IMR-90 (cell line): ENCODE data around the gene NKX6-2. TPM values are rescaled to one million over a fixed set of nuclear protein-coding genes. Genes with fewer than 3 reads are reported as not detected.
"Not testable (repeated sequence)": the region's sequence is repeated elsewhere in the genome, so short reads cannot be mapped to it uniquely, and the experiment has no call there.

Experiments used
- ATAC-seq: fragments of 200-7000 bp; cut with Tn5 transposase; 2 replicates; pipeline ENCODE4 v1.9.1; 2020; ENCODE audit warnings: low read depth, mild to moderate bottlenecking, moderate library complexity
- BruUV-seq: library from RNA; stranded (reverse); fragments of 400-500 nt; replicated peaks from 2 replicates; lab custom pipeline; 2021; lab: Mats Ljungman, UMichigan
- CTCF ChIA-PET: fragments of 300-600 bp; formaldehyde crosslinking; extraction: SDS; loops from one replicate; lab custom pipeline; 2021; ENCODE audit warnings: antibody characterized with exemption; lab: Yijun Ruan, JAX
- POLR2A ChIA-PET: fragments of 300-600 bp; sonication (Branson Sonifier 250); formaldehyde crosslinking; loops from one replicate; lab custom pipeline; 2022; ENCODE audit warnings: antibody characterized with exemption; ENCODE audit not compliant: unreplicated experiment; lab: Charles Lee
- DNase-seq: peaks from one replicate; pipeline ENCODE4 v3.0.0; 2013
- H2AFZ ChIP-seq: replicated peaks from 2 replicates; pipeline ENCODE3; 2013; ENCODE audit warnings: low read length, mild to moderate bottlenecking; ENCODE audit not compliant: poor library complexity
- H2AK5ac ChIP-seq: 2 replicates; pipeline ENCODE4 v1.6.1; 2013; ENCODE audit warnings: low read depth, low read length, inconsistent platforms
- H2AK9ac ChIP-seq: replicated peaks from 2 replicates; pipeline ENCODE3; 2013; ENCODE audit warnings: mild to moderate bottlenecking, low read depth, low read length, moderate library complexity; ENCODE audit not compliant: poor library complexity
- H2BK120ac ChIP-seq: 2 replicates; pipeline ENCODE4 v1.6.1; 2013; ENCODE audit warnings: low read depth, low read length, inconsistent platforms
- H2BK15ac ChIP-seq: 3 replicates; pipeline ENCODE4 v1.6.1; 2013; ENCODE audit warnings: low read depth, low read length, inconsistent platforms
- H2BK20ac ChIP-seq: 2 replicates; pipeline ENCODE4 v1.6.1; 2013; ENCODE audit warnings: low read depth, mild to moderate bottlenecking, inconsistent platforms, low read length, moderate library complexity
- H2BK5ac ChIP-seq: 2 replicates; pipeline ENCODE4 v1.6.1; 2013; ENCODE audit warnings: mild to moderate bottlenecking, low read depth, low read length, inconsistent platforms; ENCODE audit not compliant: poor library complexity, severe bottlenecking
- H3K14ac ChIP-seq: replicated peaks from 2 replicates; pipeline ENCODE4 v1.6.1; 2013; ENCODE audit warnings: low read depth, low read length, inconsistent platforms
- H3K18ac ChIP-seq: 2 replicates; pipeline ENCODE4 v1.6.1; 2013; ENCODE audit warnings: low read depth, low read length, control low read depth
- H3K23ac ChIP-seq: 2 replicates; pipeline ENCODE4 v1.6.1; 2013; ENCODE audit warnings: low read depth, low read length, inconsistent platforms
- H3K27ac ChIP-seq: 2 replicates; pipeline ENCODE4 v1.5.1; 2013; ENCODE audit warnings: mild to moderate bottlenecking, control low read depth, low read length; ENCODE audit not compliant: insufficient read depth
- H3K27me3 ChIP-seq: 2 replicates; pipeline ENCODE4 v1.6.1; 2013; ENCODE audit warnings: low read length; ENCODE audit not compliant: control insufficient read depth, insufficient read depth
- H3K36me3 ChIP-seq: 2 replicates; pipeline ENCODE4 v1.6.1; 2013; ENCODE audit warnings: low read length, mixed read lengths; ENCODE audit not compliant: control insufficient read depth, insufficient read depth
- H3K4ac ChIP-seq: 2 replicates; pipeline ENCODE4 v1.6.1; 2013; ENCODE audit warnings: low read depth, low read length, inconsistent platforms
- H3K4me1 ChIP-seq: 2 replicates; pipeline ENCODE4 v1.6.1; 2013; ENCODE audit warnings: low read length, mixed read lengths; ENCODE audit not compliant: control insufficient read depth, insufficient read depth
- H3K4me2 ChIP-seq: 2 replicates; pipeline ENCODE4 v1.6.1; 2013; ENCODE audit warnings: low read depth, mild to moderate bottlenecking, control low read depth, low read length, moderate library complexity
- H3K4me3 ChIP-seq: 2 replicates; pipeline ENCODE4 v1.5.1; 2013; ENCODE audit warnings: low read depth, mild to moderate bottlenecking, control low read depth, low read length, moderate library complexity; ENCODE audit not compliant: insufficient read depth
- H3K56ac ChIP-seq: 2 replicates; pipeline ENCODE4 v1.6.1; 2013; ENCODE audit warnings: low read length, inconsistent platforms; ENCODE audit not compliant: insufficient read depth; ENCODE audit errors: extremely low read depth
- H3K79me1 ChIP-seq, 2 experiments: 2 replicates each; pipeline ENCODE4 v1.6.1; 2013; ENCODE audit warnings: low read length in 2 of 2, inconsistent platforms in 1 of 2, low read depth in 1 of 2
- H3K9ac ChIP-seq: 2 replicates; pipeline ENCODE4 v1.6.1; 2013; ENCODE audit warnings: low read depth, low read length, control low read depth
- H3K9me1 ChIP-seq: 2 replicates; pipeline ENCODE4 v1.6.1; 2013; ENCODE audit warnings: low read length, inconsistent platforms; ENCODE audit not compliant: insufficient read depth
- H3K9me3 ChIP-seq: 2 replicates; pipeline ENCODE4 v1.6.1; 2013; ENCODE audit warnings: low read length; ENCODE audit not compliant: control insufficient read depth, insufficient read depth
- H4K20me1 ChIP-seq: 2 replicates; pipeline ENCODE4 v1.6.1; 2013; ENCODE audit warnings: low read length, inconsistent platforms; ENCODE audit not compliant: insufficient read depth
- H4K5ac ChIP-seq: 2 replicates; pipeline ENCODE4 v1.6.1; 2013; ENCODE audit warnings: mild to moderate bottlenecking, low read depth, low read length, control low read depth
- H4K8ac ChIP-seq, 2 experiments: 2 replicates each; pipeline ENCODE4 v1.6.1; 2013; ENCODE audit warnings: low read depth in 2 of 2, low read length in 2 of 2, control low read depth in 1 of 2, inconsistent platforms in 1 of 2
- H4K91ac ChIP-seq: 2 replicates; pipeline ENCODE4 v1.6.1; 2013; ENCODE audit warnings: low read depth, low read length, inconsistent platforms; ENCODE audit not compliant: insufficient read depth
- BHLHE40 ChIP-seq: fragments of 150-350 bp; IDR thresholded peaks from 2 replicates; pipeline ENCODE4 v1.6.1; 2016; ENCODE audit warnings: mild to moderate bottlenecking, low read depth, low read length
- FOS ChIP-seq: fragments of 150-350 bp; IDR thresholded peaks from 2 replicates; pipeline ENCODE4 v1.6.1; 2016; ENCODE audit warnings: low read depth, low read length
- MAZ ChIP-seq: IDR thresholded peaks from 2 replicates; pipeline ENCODE4 v1.6.1; 2012; ENCODE audit warnings: low read depth, mild to moderate bottlenecking, low read length, improper control_type of control experiment, moderate library complexity, borderline replicate concordance
- RCOR1 ChIP-seq: IDR thresholded peaks from 2 replicates; pipeline ENCODE4 v1.6.1; 2012; ENCODE audit warnings: mild to moderate bottlenecking, low read length, improper control_type of control experiment; ENCODE audit not compliant: insufficient replicate concordance
- WGBS, 2 experiments: methylation state at CpG; one replicate each; pipeline versions ENCODE4 v1.1.5 to v1.1.7; 2013; ENCODE audit warnings: missing lambda C conversion rate in 2 of 2; ENCODE audit not compliant: insufficient read length in 1 of 2; ENCODE audit errors: extremely low coverage in 2 of 2; 5-methylcytosine and 5-hydroxymethylcytosine counted together
- dilution Hi-C: fragments of 300-500 bp; cut with HindIII; formaldehyde crosslinking; loops from one replicate; pipeline ENCODE4 v1.14.3; 2018; ENCODE audit warnings: low sequenced_read_pairs; ENCODE audit not compliant: unreplicated experiment
- in situ Hi-C: fragments of 300-500 bp; cut with MboI; formaldehyde crosslinking; loops from 3 replicates; pipeline ENCODE4 v1.14.3; 2019; ENCODE audit warnings: low sequenced_read_pairs, inconsistent platforms, mixed read lengths
- intact Hi-C: fragments of 100-400 bp; cut with micrococcal nuclease; formaldehyde crosslinking; loops from 2 replicates; pipeline ENCODE4 v1.10.0; 2022
- polyA plus RNA-seq, 3 experiments: library from polyadenylated mRNA; depleted of rRNA; stranded (reverse); fragments of >200 nt; gene quantifications; 2 replicates each; pipeline ENCODE4 v1.2.3, GENCODE V29; 2012; ENCODE audit warnings: low replicate concordance in 1 of 3
- total RNA-seq: library from RNA; depleted of rRNA; stranded (reverse); fragments of >200 nt; gene quantifications from 2 replicates; pipeline ENCODE4 v1.2.3, GENCODE V29; 2012

NKX6-2 gene
- total and polyA plus RNA-seq, 2 of the 4 experiments (the other 2 are of a cell fraction) = not detected

DNA sequence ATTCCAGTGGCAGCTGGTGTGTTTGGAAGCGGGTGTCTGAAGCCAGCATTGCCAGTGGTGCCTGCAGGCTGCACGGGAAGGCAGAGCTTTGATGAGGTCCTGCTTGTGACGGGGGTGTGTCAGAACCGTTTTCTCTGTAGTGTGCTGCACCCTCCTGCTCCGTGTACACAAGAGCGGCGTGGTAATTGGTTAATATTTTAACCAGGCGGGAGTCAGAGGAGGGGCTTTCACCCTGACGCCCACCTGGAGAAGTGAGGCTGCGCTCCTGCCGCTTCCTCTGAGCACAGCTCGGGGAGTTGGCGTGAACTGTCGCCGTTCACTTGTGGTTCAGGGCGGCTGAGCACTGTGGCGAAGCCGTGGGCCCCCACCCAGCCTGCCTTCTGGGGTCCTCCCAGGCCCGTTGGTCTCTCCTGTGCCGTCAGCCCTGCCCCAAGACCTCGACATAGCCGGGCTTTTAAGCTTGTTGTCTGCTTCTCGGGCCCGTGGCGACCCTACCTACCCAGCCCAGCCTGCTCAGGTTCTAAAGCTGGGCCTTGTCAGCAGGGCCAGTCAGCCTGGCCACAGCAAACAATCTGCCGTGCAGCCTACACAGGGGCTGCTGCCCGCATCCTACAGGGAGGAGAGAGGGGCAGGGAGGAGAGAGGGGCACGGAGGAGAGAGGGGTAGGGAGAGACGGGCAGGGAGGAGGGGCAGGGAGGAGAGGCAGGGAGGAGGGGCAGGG, 11.6 kb downstream of the NKX6-2 start:
- no peak overlapping the region for H4K8ac ChIP-seq
- 74% methylated on average over 11 of the region's 29 CpGs; no CpG with 5 or more reads in 1 of the 2 experiments for WGBS, 2 experiments
- no peaks in the 10 kb centered on the region for H3K79me1 ChIP-seq
- intact Hi-C loops (no loop called here), dilution Hi-C loops (no loop called here), in situ Hi-C loops (loop anchor here (10.0 kb wide), 1 partner anchor 120 kb away; no protein-coding TSS in a partner anchor)
- no peaks in the 10 kb centered on the region for H3K4me1 ChIP-seq
- H3K9me1 ChIP-seq = no peaks in the 10 kb centered on the region
- no peak overlapping the region for H2BK5ac ChIP-seq
- no peak overlapping the region for H4K5ac ChIP-seq
- H4K91ac ChIP-seq = no peak overlapping the region
- no peak overlapping the region for H2BK120ac ChIP-seq
- no peak overlapping the region for H3K27ac ChIP-seq
- TF ChIP-seq BHLHE40 (no peak), RCOR1 (no peak), MAZ (no peak), FOS (no peak)
- no peak overlapping the region for H2BK20ac ChIP-seq
- H3K27me3 ChIP-seq = no peaks in the 10 kb centered on the region
- H3K4me2 ChIP-seq = no peak overlapping the region
- no peak overlapping the region for H3K4ac ChIP-seq
- ChIA-PET CTCF (no interaction called here), POLR2A (no interaction called here)
- H2AFZ ChIP-seq = no peak overlapping the region
- H2AK9ac ChIP-seq = peak overlapping the region; percentile 55
- no peak overlapping the region for H2BK15ac ChIP-seq
- no peak overlapping the region for H3K56ac ChIP-seq
- no peak overlapping the region for H3K23ac ChIP-seq
- no peak overlapping the region for H3K18ac ChIP-seq
- no peak overlapping the region for H3K14ac ChIP-seq
- no peak overlapping the region for H2AK5ac ChIP-seq
- peaks cover 3% of the 10 kb centered on the region; the same call in 1 of the 2 replicates for H4K20me1 ChIP-seq
- peaks cover 1% of the 10 kb centered on the region; the same call in 1 of the 2 replicates for H3K36me3 ChIP-seq
- ATAC-seq (no peak), DNase-seq (no peak)
- no peak overlapping the region for H3K4me3 ChIP-seq
- no TSS peak for BruUV-seq
- no peak overlapping the region for H3K9ac ChIP-seq
- H3K9me3 ChIP-seq = no peaks in the 10 kb centered on the region

DNA sequence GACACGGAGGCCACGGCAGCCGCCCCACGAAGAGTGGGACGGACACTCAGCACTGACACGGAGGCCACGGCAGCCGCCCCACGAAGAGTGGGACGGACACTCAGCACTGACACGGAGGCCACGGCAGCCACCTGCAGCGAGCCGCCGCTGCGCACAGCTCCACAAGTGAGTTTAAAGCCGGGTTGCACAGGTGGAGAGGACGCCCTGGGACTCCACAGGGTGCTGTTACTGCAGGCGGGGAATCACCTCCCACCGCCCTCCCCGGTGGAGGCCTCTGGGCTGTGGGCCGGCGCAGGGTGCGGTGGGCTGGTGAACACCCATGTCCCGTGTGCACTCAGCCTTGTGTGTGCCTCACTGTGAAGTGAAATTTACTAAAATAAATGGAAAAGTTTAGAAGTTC, 13.1 kb downstream of the NKX6-2 start:
- H3K4me2 ChIP-seq, H3K14ac ChIP-seq, H2BK5ac ChIP-seq, intact Hi-C loops, CTCF ChIA-PET, H3K27ac ChIP-seq, H3K4me1 ChIP-seq, H2AK9ac ChIP-seq, H3K4ac ChIP-seq, dilution Hi-C loops, H2BK15ac ChIP-seq, H3K9me1 ChIP-seq, H2AFZ ChIP-seq, H3K9me3 ChIP-seq, H2AK5ac ChIP-seq, H4K5ac ChIP-seq, H2BK120ac ChIP-seq, BruUV-seq, H4K20me1 ChIP-seq, H3K18ac ChIP-seq, DNase-seq, H2BK20ac ChIP-seq, H3K27me3 ChIP-seq, ATAC-seq, H3K56ac ChIP-seq, H4K8ac ChIP-seq, H3K79me1 ChIP-seq, H3K36me3 ChIP-seq, H4K91ac ChIP-seq, H3K9ac ChIP-seq, H3K4me3 ChIP-seq, H3K23ac ChIP-seq, POLR2A ChIA-PET: not testable (repeated sequence)
- WGBS, 2 experiments = 100% methylated on average over 5 of the region's 25 CpGs; no CpG with 5 or more reads in 1 of the 2 experiments
- in situ Hi-C loops = loop anchor here (10.0 kb wide), 1 partner anchor 118 kb away; no protein-coding TSS in a partner anchor
